PC-9 (cell line): Measurements from ENCODE around the gene BRPF1.

ENCODE experiments used
- EZH2 ChIP-seq: fragments of 200-600 bp; sonication (generic); IDR thresholded peaks from 2 replicates; pipeline ENCODE4 v1.8.0; 2017; ENCODE audit warnings: antibody characterized with exemption, low read depth
- TF ChIP-seq, protein P1 (sequence below): fragments of 200-600 bp; sonication (generic); conservative IDR thresholded peaks from 2 replicates; pipeline ENCODE4 v1.6.1; 2017; ENCODE audit warnings: mixed run types, antibody characterized with exemption, mild to moderate bottlenecking, moderate library complexity

DNA sequence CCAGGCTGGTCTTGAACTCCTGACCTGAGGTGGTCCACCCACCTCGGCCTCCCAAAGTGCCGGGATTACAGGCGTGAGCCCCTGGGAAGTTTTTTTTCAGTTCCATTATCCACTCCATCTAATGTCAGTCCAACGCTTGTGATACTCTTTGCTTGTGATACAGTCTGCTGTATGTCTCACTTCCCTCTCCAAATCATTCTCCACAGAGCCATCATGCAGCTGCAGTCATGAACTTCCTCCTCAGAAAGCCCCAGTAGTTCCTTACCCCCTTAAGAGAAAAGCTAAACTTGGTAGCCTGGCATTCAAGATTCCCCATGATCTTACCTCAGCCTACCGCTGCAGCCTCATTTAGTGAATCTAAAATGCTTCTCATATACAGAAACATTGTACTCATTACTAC is 63.7 kb downstream of the BRPF1 start:
- TF ChIP-seq, protein P1, sequence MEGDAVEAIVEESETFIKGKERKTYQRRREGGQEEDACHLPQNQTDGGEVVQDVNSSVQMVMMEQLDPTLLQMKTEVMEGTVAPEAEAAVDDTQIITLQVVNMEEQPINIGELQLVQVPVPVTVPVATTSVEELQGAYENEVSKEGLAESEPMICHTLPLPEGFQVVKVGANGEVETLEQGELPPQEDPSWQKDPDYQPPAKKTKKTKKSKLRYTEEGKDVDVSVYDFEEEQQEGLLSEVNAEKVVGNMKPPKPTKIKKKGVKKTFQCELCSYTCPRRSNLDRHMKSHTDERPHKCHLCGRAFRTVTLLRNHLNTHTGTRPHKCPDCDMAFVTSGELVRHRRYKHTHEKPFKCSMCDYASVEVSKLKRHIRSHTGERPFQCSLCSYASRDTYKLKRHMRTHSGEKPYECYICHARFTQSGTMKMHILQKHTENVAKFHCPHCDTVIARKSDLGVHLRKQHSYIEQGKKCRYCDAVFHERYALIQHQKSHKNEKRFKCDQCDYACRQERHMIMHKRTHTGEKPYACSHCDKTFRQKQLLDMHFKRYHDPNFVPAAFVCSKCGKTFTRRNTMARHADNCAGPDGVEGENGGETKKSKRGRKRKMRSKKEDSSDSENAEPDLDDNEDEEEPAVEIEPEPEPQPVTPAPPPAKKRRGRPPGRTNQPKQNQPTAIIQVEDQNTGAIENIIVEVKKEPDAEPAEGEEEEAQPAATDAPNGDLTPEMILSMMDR: no peak
- TF ChIP-seq EZH2: no peak
